GM21447 (cell line): ENCODE data around the gene TBC1D25.

Experiments
- ATAC-seq: cut with Tn5 transposase; IDR thresholded peaks from one replicate; pipeline ENCODE4 v1.9.1; 2021; ENCODE audit not compliant: unreplicated experiment

TBC1D25 gene

GRCh38 chrX:48599341-48599740 is 59.8 kb downstream of the TBC1D25 start:
- no peak for ATAC-seq

GRCh38 chrX:48600226-48600625 is 60.7 kb downstream of the TBC1D25 start:
- ATAC-seq, result no peak

- no peak for ATAC-seq
These were observed 62.4 kb downstream of the TBC1D25 start for GRCh38 chrX:48601741-48602394.

GRCh38 chrX:48604701-48605100 is 65.2 kb downstream of the TBC1D25 start:
- ATAC-seq, result no peak

GRCh38 chrX:48606091-48606490 is 66.6 kb downstream of the TBC1D25 start:
- no peak for ATAC-seq

GRCh38 chrX:48611703-48612102 is 72.2 kb downstream of the TBC1D25 start:
- no peak for ATAC-seq
